ENCODE data around the gene C6orf52.

DNA sequence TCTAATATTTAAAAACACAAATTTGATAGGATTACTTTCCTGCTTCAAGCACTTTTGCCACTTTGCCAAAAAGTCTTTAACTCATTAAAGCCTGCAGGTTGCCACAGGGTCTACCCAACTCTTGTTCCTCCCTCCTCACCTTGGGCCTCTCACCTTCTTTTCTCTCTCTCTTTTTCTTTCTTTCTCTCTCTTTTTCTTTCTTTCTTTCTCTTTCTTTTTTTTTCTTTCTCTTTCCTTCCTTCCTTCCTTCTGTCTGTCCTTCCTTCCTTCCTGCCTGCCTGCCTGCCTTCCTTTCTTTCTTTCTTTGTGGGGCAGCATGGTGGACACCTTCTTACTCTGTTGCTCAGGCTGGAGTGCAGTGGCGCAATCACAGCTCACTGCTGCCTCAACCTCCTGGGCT is 50.2 kb downstream of the C6orf52 start:
- TF ChIP-seq, protein P1, sequence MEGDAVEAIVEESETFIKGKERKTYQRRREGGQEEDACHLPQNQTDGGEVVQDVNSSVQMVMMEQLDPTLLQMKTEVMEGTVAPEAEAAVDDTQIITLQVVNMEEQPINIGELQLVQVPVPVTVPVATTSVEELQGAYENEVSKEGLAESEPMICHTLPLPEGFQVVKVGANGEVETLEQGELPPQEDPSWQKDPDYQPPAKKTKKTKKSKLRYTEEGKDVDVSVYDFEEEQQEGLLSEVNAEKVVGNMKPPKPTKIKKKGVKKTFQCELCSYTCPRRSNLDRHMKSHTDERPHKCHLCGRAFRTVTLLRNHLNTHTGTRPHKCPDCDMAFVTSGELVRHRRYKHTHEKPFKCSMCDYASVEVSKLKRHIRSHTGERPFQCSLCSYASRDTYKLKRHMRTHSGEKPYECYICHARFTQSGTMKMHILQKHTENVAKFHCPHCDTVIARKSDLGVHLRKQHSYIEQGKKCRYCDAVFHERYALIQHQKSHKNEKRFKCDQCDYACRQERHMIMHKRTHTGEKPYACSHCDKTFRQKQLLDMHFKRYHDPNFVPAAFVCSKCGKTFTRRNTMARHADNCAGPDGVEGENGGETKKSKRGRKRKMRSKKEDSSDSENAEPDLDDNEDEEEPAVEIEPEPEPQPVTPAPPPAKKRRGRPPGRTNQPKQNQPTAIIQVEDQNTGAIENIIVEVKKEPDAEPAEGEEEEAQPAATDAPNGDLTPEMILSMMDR (IDR thresholded peaks at IDR 0.05 in 4 of 5, conservative IDR thresholded peaks at IDR 0.05 in 1 of 5), result no peak
- no peak for TF ChIP-seq POLR2A (IDR thresholded peaks at IDR 0.05)
